HepG2 (cell line): ENCODE results near the gene EMC9. TPM values are rescaled to one million over a fixed set of nuclear protein-coding genes. Genes with fewer than 3 reads are reported as not detected.

Experiments used
- ASH2L ChIP-seq: fragments of 300-600, 200-600 bp; sonication (generic); IDR thresholded peaks from 2 replicates; pipeline ENCODE4 v1.7.0; 2017; ENCODE audit warnings: low read depth, mild to moderate bottlenecking, moderate library complexity, mixed read lengths, low read length; ENCODE audit not compliant: insufficient read length
- BRD4 ChIP-seq: sonication (generic); formaldehyde crosslinking; IDR thresholded peaks from 2 replicates; pipeline ENCODE4 v1.4.0; 2020; ENCODE audit warnings: missing genetic modification reagents
- CBX1 ChIP-seq: IDR thresholded peaks from one replicate; pipeline ENCODE4 v1.6.1; 2016; ENCODE audit warnings: antibody characterized with exemption, low read depth
- CCDC6 ChIP-seq: sonication (generic); formaldehyde crosslinking; IDR thresholded peaks from 2 replicates; pipeline ENCODE4 v1.8.1; 2022; ENCODE audit warnings: mild to moderate bottlenecking, missing genetic modification reagents, moderate library complexity
- FOXC1 ChIP-seq: sonication (generic); formaldehyde crosslinking; IDR thresholded peaks from 2 replicates; pipeline ENCODE4 v1.8.0; 2022; ENCODE audit warnings: mild to moderate bottlenecking, missing genetic modification reagents, borderline replicate concordance
- GRHL1 ChIP-seq: sonication (generic); formaldehyde crosslinking; conservative IDR thresholded peaks from 2 replicates; pipeline ENCODE4 v1.8.0; 2022; ENCODE audit warnings: missing genetic modification reagents
- GZF1 ChIP-seq: sonication (generic); formaldehyde crosslinking; IDR thresholded peaks from 2 replicates; pipeline ENCODE4 v1.5.1; 2020; ENCODE audit warnings: mild to moderate bottlenecking, missing genetic modification reagents
- HCFC1 ChIP-seq: fragments of 150-350 bp; IDR thresholded peaks from 2 replicates; pipeline ENCODE4 v1.6.1; 2014; ENCODE audit warnings: low read depth, low read length
- HNF4G ChIP-seq, 2 experiments: sonication (generic) in 1 of 2; formaldehyde crosslinking in 1 of 2; IDR thresholded peaks; 2 replicates each; pipeline versions ENCODE4 v1.4.0 to v1.6.1; 2011 to 2020; ENCODE audit warnings: borderline replicate concordance in 2 of 2, low read depth in 2 of 2, mild to moderate bottlenecking in 2 of 2, low read length in 1 of 2, missing genetic modification reagents in 1 of 2, moderate library complexity in 1 of 2
- HOXA5 ChIP-seq: sonication (generic); formaldehyde crosslinking; IDR thresholded peaks from 2 replicates; pipeline ENCODE4 v1.4.0; 2020; ENCODE audit warnings: missing genetic modification reagents
- JDP2 ChIP-seq: sonication (generic); formaldehyde crosslinking; IDR thresholded peaks from 2 replicates; pipeline ENCODE4 v1.8.1; 2022; ENCODE audit warnings: missing genetic modification reagents, borderline replicate concordance
- NCOA2 ChIP-seq: sonication (generic); formaldehyde crosslinking; IDR thresholded peaks from 2 replicates; pipeline ENCODE4 v1.8.0; 2022; ENCODE audit warnings: inconsistent platforms
- NR2F6 ChIP-seq, 2 experiments: IDR thresholded peaks; 2 replicates each; pipeline ENCODE4 v1.6.1; 2016; ENCODE audit warnings: antibody characterized with exemption in 1 of 2, mild to moderate bottlenecking in 1 of 2
- RNF2 ChIP-seq: fragments of 450-650 bp; conservative IDR thresholded peaks from 2 replicates; pipeline ENCODE4 v1.6.1; 2016; ENCODE audit warnings: low read depth
- SYNCRIP ChIP-seq: fragments of 200-400 bp; formaldehyde crosslinking; IDR thresholded peaks from 2 replicates; pipeline ENCODE4 v1.6.1; 2018; ENCODE audit warnings: mild to moderate bottlenecking, low read depth, low read length; ENCODE audit not compliant: insufficient read depth
- ZBTB46 ChIP-seq: sonication (generic); formaldehyde crosslinking; IDR thresholded peaks from 2 replicates; pipeline ENCODE4 v1.4.0; 2020; ENCODE audit warnings: mild to moderate bottlenecking, missing genetic modification reagents, borderline replicate concordance
- ZBTB8A ChIP-seq: sonication (generic); formaldehyde crosslinking; IDR thresholded peaks from 2 replicates; pipeline ENCODE4 v1.4.0; 2020; ENCODE audit warnings: mild to moderate bottlenecking, low read depth, missing genetic modification reagents, borderline replicate concordance
- ZFAT ChIP-seq: sonication (generic); formaldehyde crosslinking; conservative IDR thresholded peaks from 2 replicates; pipeline ENCODE4 v1.8.1; 2023; ENCODE audit warnings: missing genetic modification reagents, inconsistent platforms
- ZNF124 ChIP-seq: sonication (generic); formaldehyde crosslinking; IDR thresholded peaks from 2 replicates; pipeline ENCODE4 v1.4.0; 2020; ENCODE audit warnings: missing genetic modification reagents
- ZNF24 ChIP-seq: fragments of 450-650 bp; IDR thresholded peaks from 2 replicates; pipeline ENCODE4 v1.6.1; 2017; ENCODE audit warnings: antibody characterized with exemption, mild to moderate bottlenecking
- ZNF30 ChIP-seq: sonication (generic); formaldehyde crosslinking; IDR thresholded peaks from 2 replicates; pipeline ENCODE4 v1.5.0; 2020; ENCODE audit warnings: mild to moderate bottlenecking, missing genetic modification reagents
- ZNF691 ChIP-seq: sonication (generic); formaldehyde crosslinking; IDR thresholded peaks from 2 replicates; pipeline ENCODE4 v1.4.0; 2020; ENCODE audit warnings: missing genetic modification reagents, low read depth, mild to moderate bottlenecking, borderline replicate concordance
- ZNF75D ChIP-seq: sonication (generic); formaldehyde crosslinking; IDR thresholded peaks from 2 replicates; pipeline ENCODE4 v1.8.1; 2023; ENCODE audit warnings: missing genetic modification reagents, mild to moderate bottlenecking, borderline replicate concordance
- polyA plus RNA-seq, 8 experiments: library from polyadenylated mRNA; depleted of rRNA in 3 of 8; stranded (reverse) in 7 of 8; unstranded in 1 of 8; fragments of >200 nt; fragmentation: Illumina TruSeq in 4 of 8; extraction: Trizol in 4 of 8; gene quantifications; 2 replicates each; pipeline versions ENCODE4 v1.2.1 to v1.2.3, GENCODE V29; 2011 to 2016; ENCODE audit warnings: low read depth in 4 of 8, missing spikeins in 1 of 8, mixed read lengths in 1 of 8; ENCODE audit not compliant: insufficient read depth in 1 of 8
- total RNA-seq, 5 experiments: library from RNA; depleted of rRNA; stranded (reverse); fragments of >200 nt; fragmentation: Illumina TruSeq; extraction: Trizol; gene quantifications; 2 replicates each; pipeline ENCODE4 v1.2.3, GENCODE V29; 2016; ENCODE audit warnings: low read depth in 1 of 5
- TF ChIP-seq, protein P1 (sequence below): sonication (generic); formaldehyde crosslinking; IDR thresholded peaks from 2 replicates; pipeline ENCODE4 v1.8.1; 2023; ENCODE audit warnings: mild to moderate bottlenecking, inconsistent platforms, moderate library complexity, missing genetic modification reagents, borderline replicate concordance

Gene EMC9
- total and polyA plus RNA-seq, 2 of the 13 experiments (the other 11 are each of a cell fraction or from before 2014, with no cell fraction given): 60.5 to 78.7 TPM

- TF ChIP-seq HCFC1: no peak
- TF ChIP-seq SYNCRIP: no peak
- no peak; the same call in 1 of the 2 replicates for TF ChIP-seq NCOA2
- no peak for TF ChIP-seq NR2F6 (IDR thresholded peaks at IDR 0.05)
- TF ChIP-seq NR2F6 (CRISPR knock-in tag; IDR thresholded peaks at IDR 0.05): no peak; the same call in 1 of the 2 replicates
- no peak for TF ChIP-seq JDP2 (CRISPR knock-in tag)
- no peak for TF ChIP-seq ZNF75D (CRISPR knock-in tag)
- TF ChIP-seq ASH2L: peak; percentile 71
- TF ChIP-seq GZF1 (CRISPR knock-in tag): peak; percentile 22; the same call in 1 of the 2 replicates
- TF ChIP-seq GRHL1 (CRISPR knock-in tag): no peak
- no peak for TF ChIP-seq FOXC1 (CRISPR knock-in tag)
- TF ChIP-seq ZNF691 (CRISPR knock-in tag): peak; percentile 3; the same call in 1 of the 2 replicates
- TF ChIP-seq ZBTB46 (CRISPR knock-in tag): no peak
- TF ChIP-seq BRD4 (CRISPR knock-in tag): no peak; the same call in 1 of the 2 replicates
- TF ChIP-seq ZNF24: no peak
- no peak for TF ChIP-seq ZBTB8A (CRISPR knock-in tag)
- no peak for TF ChIP-seq ZFAT
- peak; percentile 93 for TF ChIP-seq HOXA5 (CRISPR knock-in tag)
- TF ChIP-seq ZNF30 (CRISPR knock-in tag): no peak
- TF ChIP-seq, protein P1, sequence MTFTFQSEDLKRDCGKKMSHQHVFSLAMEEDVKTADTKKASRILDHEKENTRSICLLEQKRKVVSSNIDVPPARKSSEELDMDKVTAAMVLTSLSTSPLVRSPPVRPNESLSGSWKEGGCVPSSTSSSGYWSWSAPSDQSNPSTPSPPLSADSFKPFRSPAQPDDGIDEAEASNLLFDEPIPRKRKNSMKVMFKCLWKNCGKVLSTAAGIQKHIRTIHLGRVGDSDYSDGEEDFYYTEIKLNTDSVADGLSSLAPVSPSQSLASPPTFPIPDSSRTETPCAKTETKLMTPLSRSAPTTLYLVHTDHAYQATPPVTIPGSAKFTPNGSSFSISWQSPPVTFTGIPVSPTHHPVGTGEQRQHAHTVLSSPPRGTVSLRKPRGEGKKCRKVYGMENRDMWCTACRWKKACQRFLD: peak; percentile 93; the same call in 1 of the 2 replicates
- no peak; the same call in 1 of the 2 replicates for TF ChIP-seq ZNF124
- peak; percentile 72; the same call in 1 of the 2 replicates for TF ChIP-seq HNF4G (IDR thresholded peaks at IDR 0.05; ENCODE audit: borderline replicate concordance, low read depth, low read length)
- TF ChIP-seq HNF4G (CRISPR knock-in tag; IDR thresholded peaks at IDR 0.05; ENCODE audit: borderline replicate concordance, low read depth): peak; percentile 67; the same call in 1 of the 2 replicates
- TF ChIP-seq CBX1: peak; percentile 77
- no peak for TF ChIP-seq CCDC6
- TF ChIP-seq RNF2: no peak
Measured at GRCh38 chr14:24146453-24146977, 5.1 kb upstream of the EMC9 start, which contains the start of gene PSME2 (continued).
